H9 (cell line): ENCODE results near the gene TMEM273. TPM values are rescaled to one million over a fixed set of nuclear protein-coding genes. Genes with fewer than 3 reads are reported as not detected.

Experiments used
- DNase-seq: peaks from one replicate; pipeline ENCODE4 v3.0.0-alpha.2; 2017
- H2AFZ ChIP-seq: one replicate; pipeline ENCODE4 v1.6.1; 2013; ENCODE audit warnings: mild to moderate bottlenecking, low read length, control low read depth, moderate library complexity
- H2AK5ac ChIP-seq: 2 replicates; pipeline ENCODE4 v1.6.1; 2013; ENCODE audit warnings: low read length, control low read depth, mixed read lengths; ENCODE audit not compliant: insufficient read length
- H2BK120ac ChIP-seq: one replicate; pipeline ENCODE4 v1.6.1; 2013; ENCODE audit warnings: low read depth, mild to moderate bottlenecking, low read length, control low read depth, inconsistent platforms; ENCODE audit not compliant: poor library complexity, severe bottlenecking
- H2BK12ac ChIP-seq: 2 replicates; pipeline ENCODE4 v1.6.1; 2013; ENCODE audit warnings: low read length, control low read depth, mixed read lengths, low read depth; ENCODE audit not compliant: insufficient read length
- H2BK15ac ChIP-seq: 2 replicates; pipeline ENCODE4 v1.6.1; 2013; ENCODE audit warnings: low read depth, low read length, control low read depth
- H2BK20ac ChIP-seq: one replicate; pipeline ENCODE4 v1.6.1; 2013; ENCODE audit warnings: low read depth, mild to moderate bottlenecking, low read length, control low read depth, inconsistent platforms; ENCODE audit not compliant: poor library complexity, severe bottlenecking
- H2BK5ac ChIP-seq: 2 replicates; pipeline ENCODE4 v1.6.1; 2013; ENCODE audit warnings: low read length, control low read depth, mixed read lengths; ENCODE audit not compliant: insufficient read length
- H3K14ac ChIP-seq: 2 replicates; pipeline ENCODE4 v1.6.1; 2013; ENCODE audit warnings: low read length, control low read depth; ENCODE audit not compliant: insufficient read depth
- H3K18ac ChIP-seq: 2 replicates; pipeline ENCODE4 v1.6.1; 2013; ENCODE audit warnings: low read depth, mild to moderate bottlenecking, mixed read lengths, low read length, control low read depth; ENCODE audit not compliant: insufficient read length
- H3K23ac ChIP-seq: 2 replicates; pipeline ENCODE4 v1.6.1; 2013; ENCODE audit warnings: low read length, control low read depth, mixed read lengths, low read depth; ENCODE audit not compliant: insufficient read length
- H3K23me2 ChIP-seq: 2 replicates; pipeline ENCODE4 v1.6.1; 2013; ENCODE audit warnings: low read depth, mild to moderate bottlenecking, mixed read lengths, low read length, control low read depth; ENCODE audit not compliant: insufficient read length, poor library complexity, severe bottlenecking
- H3K27ac ChIP-seq: 2 replicates; pipeline ENCODE4 v1.5.1; 2013; ENCODE audit warnings: low read length, control low read depth, mixed read lengths, low read depth; ENCODE audit not compliant: insufficient read length
- H3K27me3 ChIP-seq: 2 replicates; pipeline ENCODE4 v1.6.1; 2013; ENCODE audit warnings: low read length, control low read depth, inconsistent platforms; ENCODE audit not compliant: insufficient read depth
- H3K4ac ChIP-seq: 2 replicates; pipeline ENCODE4 v1.6.1; 2013; ENCODE audit warnings: low read depth, mild to moderate bottlenecking, control low read depth, inconsistent platforms, low read length, moderate library complexity
- H3K4me1 ChIP-seq: 2 replicates; pipeline ENCODE4 v1.6.1; 2013; ENCODE audit warnings: low read length, control low read depth, inconsistent platforms; ENCODE audit not compliant: insufficient read depth
- H3K4me2 ChIP-seq: 2 replicates; pipeline ENCODE4 v1.6.1; 2013; ENCODE audit warnings: low read length, control low read depth, mixed read lengths; ENCODE audit not compliant: insufficient read length, insufficient read depth
- H3K56ac ChIP-seq: 2 replicates; pipeline ENCODE4 v1.6.1; 2013; ENCODE audit warnings: low read depth, mild to moderate bottlenecking, mixed read lengths, low read length, control low read depth; ENCODE audit not compliant: insufficient read length
- H3K79me1 ChIP-seq: 2 replicates; pipeline ENCODE4 v1.6.1; 2013; ENCODE audit warnings: low read depth, mild to moderate bottlenecking, moderate library complexity, low read length, control low read depth, inconsistent platforms; ENCODE audit not compliant: insufficient read depth, poor library complexity, severe bottlenecking
- H3K79me2 ChIP-seq: 2 replicates; pipeline ENCODE4 v1.6.1; 2013; ENCODE audit warnings: low read length, control low read depth, inconsistent platforms; ENCODE audit not compliant: insufficient read depth
- H3K9ac ChIP-seq: 2 replicates; pipeline ENCODE4 v1.6.1; 2013; ENCODE audit warnings: low read length, control low read depth, mixed read lengths; ENCODE audit not compliant: insufficient read length; ENCODE audit errors: extremely low read depth
- H3K9me3 ChIP-seq: one replicate; pipeline ENCODE4 v1.6.1; 2013; ENCODE audit warnings: low read depth, low read length, inconsistent platforms; ENCODE audit not compliant: control insufficient read depth
- H3T11ph ChIP-seq: one replicate; pipeline ENCODE4 v1.6.1; 2013; ENCODE audit warnings: mild to moderate bottlenecking, low read length, control low read depth, inconsistent platforms
- H4K20me1 ChIP-seq: one replicate; pipeline ENCODE4 v1.6.1; 2013; ENCODE audit not compliant: control insufficient read depth, insufficient read length, insufficient read depth
- H4K5ac ChIP-seq: 2 replicates; pipeline ENCODE4 v1.6.1; 2013; ENCODE audit warnings: low read depth, mild to moderate bottlenecking, mixed read lengths, low read length, control low read depth; ENCODE audit not compliant: insufficient read length
- H4K8ac ChIP-seq: replicated peaks from 2 replicates; pipeline ENCODE4 v1.6.1; 2013; ENCODE audit warnings: low read length, control low read depth, mixed read lengths, low read depth; ENCODE audit not compliant: insufficient read length
- H4K91ac ChIP-seq: 2 replicates; pipeline ENCODE4 v1.6.1; 2013; ENCODE audit warnings: low read depth, mild to moderate bottlenecking, moderate library complexity, mixed read lengths, low read length, control low read depth; ENCODE audit not compliant: insufficient read length
- H3K27ac Mint-ChIP-seq, 3 experiments: 2 replicates in 2 of 3; 3 replicates in 1 of 3; pipeline ENCODE4 v1.8.0; 2020 to 2021; ENCODE audit warnings: mixed read lengths in 3 of 3, mild to moderate bottlenecking in 1 of 3, moderate library complexity in 1 of 3
- H3K27me3 Mint-ChIP-seq: 2 replicates; pipeline ENCODE4 v1.8.0; 2021; ENCODE audit warnings: low read depth, mild to moderate bottlenecking, moderate library complexity, mixed read lengths
- H3K36me3 Mint-ChIP-seq, 3 experiments: 2 replicates in 2 of 3; 3 replicates in 1 of 3; pipeline ENCODE4 v1.8.0; 2020 to 2021; ENCODE audit warnings: low read depth in 3 of 3, mixed read lengths in 3 of 3; ENCODE audit not compliant: insufficient read depth in 1 of 3
- H3K4me1 Mint-ChIP-seq, 2 experiments: 2 replicates each; pipeline ENCODE4 v1.8.0; 2020; ENCODE audit warnings: mixed read lengths in 2 of 2
- H3K4me3 Mint-ChIP-seq, 2 experiments: 2 replicates in 1 of 2; 3 replicates in 1 of 2; pipeline ENCODE4 v1.8.0; 2020 to 2021; ENCODE audit warnings: mild to moderate bottlenecking in 2 of 2, mixed read lengths in 2 of 2, moderate library complexity in 1 of 2
- H3K9me3 Mint-ChIP-seq, 2 experiments: 2 replicates in 1 of 2; 3 replicates in 1 of 2; pipeline ENCODE4 v1.8.0; 2020; ENCODE audit warnings: mild to moderate bottlenecking in 2 of 2, mixed read lengths in 2 of 2, moderate library complexity in 1 of 2
- WGBS: extraction: QIAGEN DNeasy Blood & Tissue Kit; methylation state at CpG from one replicate; pipeline ENCODE4 v1.1.7; 2013; ENCODE audit warnings: missing lambda C conversion rate, low lambda C conversion rate, mixed read lengths; ENCODE audit not compliant: insufficient read length; ENCODE audit errors: extremely low coverage; 5-methylcytosine and 5-hydroxymethylcytosine counted together
- total RNA-seq: library from RNA; stranded (reverse); gene quantifications from 2 replicates; pipeline ENCODE4 v1.2.1, GENCODE V29; 2021
- TF ChIP-seq, protein P1 (sequence below): fragments of 200-600 bp; sonication (generic); conservative IDR thresholded peaks from 3 replicates; pipeline ENCODE4 v1.8.0; 2021; ENCODE audit warnings: antibody characterized with exemption, mild to moderate bottlenecking

The TMEM273 gene
- total RNA-seq, 1 experiment from 2014 or later = not detected

GRCh38 chr10:49227406-49227805 lies 39.2 kb upstream of the TMEM273 start:
- H4K20me1 ChIP-seq = no peaks in the 10 kb centered on the region
- Mint-ChIP-seq H3K9me3 (peaks cover 0 to 8% of the 10 kb centered on the region in 2 experiments; a peak in 2 of 5 replicates), H3K4me3 (no peak overlapping the region), H3K36me3 (no peaks in the 10 kb centered on the region; a peak in 1 of 7 replicates), H3K27me3 (peaks cover 20% of the 10 kb centered on the region), H3K4me1 (peaks cover 0 to 5% of the 10 kb centered on the region in 2 experiments; a peak in 1 of 4 replicates), H3K27ac (no peak overlapping the region)
- no peaks in the 10 kb centered on the region for H3K23me2 ChIP-seq
- H2AFZ ChIP-seq = no peak overlapping the region
- no peaks in the 10 kb centered on the region for H3K4me1 ChIP-seq
- H3K79me1 ChIP-seq = no peaks in the 10 kb centered on the region
- H3K27me3 ChIP-seq = no peaks in the 10 kb centered on the region
- H3K56ac ChIP-seq = no peak overlapping the region
- H3K4me2 ChIP-seq = no peak overlapping the region
- H3K14ac ChIP-seq = no peak overlapping the region
- WGBS = no CpG with 5 or more reads among the region's 5 CpGs
- TF ChIP-seq, protein P1, sequence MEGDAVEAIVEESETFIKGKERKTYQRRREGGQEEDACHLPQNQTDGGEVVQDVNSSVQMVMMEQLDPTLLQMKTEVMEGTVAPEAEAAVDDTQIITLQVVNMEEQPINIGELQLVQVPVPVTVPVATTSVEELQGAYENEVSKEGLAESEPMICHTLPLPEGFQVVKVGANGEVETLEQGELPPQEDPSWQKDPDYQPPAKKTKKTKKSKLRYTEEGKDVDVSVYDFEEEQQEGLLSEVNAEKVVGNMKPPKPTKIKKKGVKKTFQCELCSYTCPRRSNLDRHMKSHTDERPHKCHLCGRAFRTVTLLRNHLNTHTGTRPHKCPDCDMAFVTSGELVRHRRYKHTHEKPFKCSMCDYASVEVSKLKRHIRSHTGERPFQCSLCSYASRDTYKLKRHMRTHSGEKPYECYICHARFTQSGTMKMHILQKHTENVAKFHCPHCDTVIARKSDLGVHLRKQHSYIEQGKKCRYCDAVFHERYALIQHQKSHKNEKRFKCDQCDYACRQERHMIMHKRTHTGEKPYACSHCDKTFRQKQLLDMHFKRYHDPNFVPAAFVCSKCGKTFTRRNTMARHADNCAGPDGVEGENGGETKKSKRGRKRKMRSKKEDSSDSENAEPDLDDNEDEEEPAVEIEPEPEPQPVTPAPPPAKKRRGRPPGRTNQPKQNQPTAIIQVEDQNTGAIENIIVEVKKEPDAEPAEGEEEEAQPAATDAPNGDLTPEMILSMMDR = no peak
- no peak overlapping the region for H3K4ac ChIP-seq
- no peak overlapping the region for H3T11ph ChIP-seq
- no peak overlapping the region for H3K23ac ChIP-seq
- H4K5ac ChIP-seq = no peak overlapping the region
- H3K27ac ChIP-seq = no peak overlapping the region
- no peak overlapping the region for H4K91ac ChIP-seq
- no peaks in the 10 kb centered on the region for H3K79me2 ChIP-seq
- no peak overlapping the region for H4K8ac ChIP-seq
- H2BK120ac ChIP-seq = no peak overlapping the region
- DNase-seq = no peak
- H2BK5ac ChIP-seq = no peak overlapping the region
- no peak overlapping the region for H3K18ac ChIP-seq
- H3K9ac ChIP-seq = no peak overlapping the region
- H3K9me3 ChIP-seq = no peaks in the 10 kb centered on the region
- no peak overlapping the region for H2AK5ac ChIP-seq
- H2BK12ac ChIP-seq = no peak overlapping the region
- no peak overlapping the region for H2BK15ac ChIP-seq
- no peak overlapping the region for H2BK20ac ChIP-seq
